ENCODE results near the gene SNTG2.

The SNTG2 gene

DNA sequence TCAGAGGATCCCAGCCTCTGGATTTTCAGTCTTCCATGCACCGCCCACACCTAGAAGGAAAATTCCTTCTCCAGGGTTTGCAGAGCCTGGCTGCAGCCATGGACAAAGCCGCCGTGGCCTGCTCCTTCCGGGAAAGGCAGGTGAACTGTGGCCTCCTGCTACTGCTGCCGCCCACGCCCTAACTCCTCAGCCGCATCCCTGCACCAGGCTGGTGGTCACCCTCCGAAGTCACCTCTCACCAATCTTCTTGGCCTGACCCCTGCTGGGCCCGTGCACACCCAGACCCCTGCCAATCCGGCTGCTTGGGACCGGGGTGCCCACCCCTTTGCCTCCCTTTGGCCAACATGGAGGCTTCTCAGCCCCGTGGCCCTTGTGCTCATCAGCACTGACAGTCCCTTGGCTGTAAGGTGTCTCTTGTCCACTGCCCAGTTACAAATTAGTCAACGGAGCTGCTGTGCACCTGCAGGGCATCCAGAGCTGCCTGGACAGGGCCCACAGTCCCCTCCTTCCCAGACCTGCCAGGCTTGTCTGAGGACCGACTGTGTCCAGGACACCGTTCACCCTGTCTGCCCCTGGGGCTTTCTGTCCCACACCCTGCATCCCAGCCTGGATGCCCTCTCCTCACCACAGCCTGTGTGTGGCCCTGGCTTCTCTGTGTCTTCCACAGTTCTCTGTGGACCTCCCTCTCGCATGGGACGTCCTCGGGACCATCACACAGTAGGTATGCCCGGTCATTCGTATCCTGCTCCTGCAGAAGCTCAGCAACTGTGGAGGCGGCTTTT is 332.6 kb downstream of the SNTG2 start:
- DNase-seq (ENCODE audit: low spot score): no peak

DNA sequence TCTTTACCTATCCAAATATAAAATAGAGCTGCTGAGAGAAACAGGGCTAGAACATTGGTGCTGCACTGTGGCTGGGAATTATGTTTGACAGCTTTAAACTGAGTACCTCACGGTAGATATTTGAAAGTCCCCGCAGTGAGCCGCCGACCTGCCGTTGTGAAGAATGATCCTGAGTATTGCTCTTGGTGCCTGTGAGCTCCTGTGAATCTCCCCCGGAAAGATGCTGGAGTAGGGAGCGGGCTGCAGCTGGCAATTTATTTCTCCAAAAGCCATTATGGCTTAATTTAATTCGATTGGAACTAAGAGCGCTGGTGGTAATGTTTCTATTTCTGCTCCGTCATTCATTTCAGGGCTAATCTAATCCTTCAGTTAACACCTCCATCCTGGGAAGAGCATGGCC is 333.2 kb downstream of the SNTG2 start:
- DNase-seq (ENCODE audit: low spot score): no peak

DNA sequence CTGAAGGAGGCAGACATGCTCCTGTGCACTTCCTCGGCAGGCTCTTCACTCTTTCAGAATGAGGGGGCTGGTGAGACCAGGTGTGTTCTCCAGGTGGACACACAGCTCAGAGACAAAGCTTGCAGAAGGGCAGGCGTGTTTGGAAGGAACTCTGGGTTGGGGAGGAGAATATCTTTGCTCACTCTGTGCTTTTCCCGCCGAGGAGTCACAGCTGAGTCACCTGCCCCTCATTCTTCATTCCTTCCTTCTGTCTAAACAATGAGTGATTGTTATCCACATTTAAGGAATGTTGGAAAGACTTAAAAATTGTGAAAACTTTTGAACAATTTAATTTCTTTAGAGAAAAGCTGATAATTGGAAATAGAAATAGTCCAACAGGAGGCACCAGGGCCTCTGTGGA is 336.3 kb downstream of the SNTG2 start:
- no peak for DNase-seq (ENCODE audit: low spot score)

DNA sequence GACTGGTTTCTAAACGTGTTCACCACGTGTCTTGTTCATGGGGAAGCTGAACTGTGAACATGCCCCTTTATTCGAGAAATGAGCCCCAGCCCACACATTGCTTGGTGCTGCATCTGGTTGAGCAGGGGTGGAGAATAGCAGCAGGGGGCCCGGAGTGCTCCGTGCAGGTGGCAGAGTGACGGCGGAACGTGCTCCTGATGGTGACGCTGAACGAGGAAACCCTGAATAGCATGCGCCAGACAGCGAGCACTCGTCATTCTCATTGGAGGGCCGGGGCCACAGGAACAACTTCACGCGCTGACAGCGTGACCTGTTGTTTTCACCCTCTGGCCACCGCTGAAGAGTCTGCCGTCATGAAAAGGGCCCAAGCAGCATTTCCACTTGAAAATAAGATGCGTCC is 336.8 kb downstream of the SNTG2 start:
- DNase-seq (ENCODE audit: low spot score): no peak

DNA sequence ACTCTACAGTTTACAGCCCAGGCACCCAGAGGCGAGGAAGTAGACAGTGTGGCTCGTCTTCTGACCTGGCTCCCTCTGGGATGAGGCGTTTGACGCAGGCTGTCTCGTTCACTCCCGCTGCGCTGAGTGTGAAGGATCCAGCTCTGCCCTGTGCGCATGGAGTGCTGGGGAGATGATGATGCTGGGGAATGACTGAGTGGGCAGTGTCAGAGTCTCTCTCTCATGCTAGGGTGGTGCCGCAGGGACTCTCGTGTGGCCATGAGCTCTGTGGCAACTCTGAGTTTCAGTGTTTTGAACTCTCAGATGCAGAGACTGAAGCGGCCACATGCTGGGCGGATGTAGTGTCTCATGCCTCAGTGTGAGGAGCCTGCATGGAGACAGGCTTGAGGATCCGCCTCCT is 344.3 kb downstream of the SNTG2 start:
- no peak for DNase-seq (ENCODE audit: low spot score)

DNA sequence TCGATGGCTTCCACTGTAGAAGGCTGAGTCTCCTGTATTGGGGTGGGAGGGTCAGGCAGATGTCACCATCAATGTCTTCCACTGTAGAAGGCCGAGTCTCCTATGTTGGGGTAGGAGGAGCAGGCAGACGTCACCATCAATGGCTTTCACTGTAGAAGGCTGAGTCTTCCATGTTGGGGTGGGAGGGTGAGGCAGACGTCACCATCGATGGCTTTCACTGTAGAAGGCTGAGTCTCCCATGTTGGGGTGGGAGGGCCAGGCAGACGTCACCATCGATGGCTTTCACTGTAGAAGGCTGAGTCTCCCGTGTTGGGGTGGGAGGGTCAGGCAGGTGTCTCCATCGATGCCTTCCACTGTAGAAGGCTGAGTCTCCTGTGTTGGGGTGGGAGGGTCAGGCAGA is 345.1 kb downstream of the SNTG2 start:
- no peak for DNase-seq (ENCODE audit: low spot score)

DNA sequence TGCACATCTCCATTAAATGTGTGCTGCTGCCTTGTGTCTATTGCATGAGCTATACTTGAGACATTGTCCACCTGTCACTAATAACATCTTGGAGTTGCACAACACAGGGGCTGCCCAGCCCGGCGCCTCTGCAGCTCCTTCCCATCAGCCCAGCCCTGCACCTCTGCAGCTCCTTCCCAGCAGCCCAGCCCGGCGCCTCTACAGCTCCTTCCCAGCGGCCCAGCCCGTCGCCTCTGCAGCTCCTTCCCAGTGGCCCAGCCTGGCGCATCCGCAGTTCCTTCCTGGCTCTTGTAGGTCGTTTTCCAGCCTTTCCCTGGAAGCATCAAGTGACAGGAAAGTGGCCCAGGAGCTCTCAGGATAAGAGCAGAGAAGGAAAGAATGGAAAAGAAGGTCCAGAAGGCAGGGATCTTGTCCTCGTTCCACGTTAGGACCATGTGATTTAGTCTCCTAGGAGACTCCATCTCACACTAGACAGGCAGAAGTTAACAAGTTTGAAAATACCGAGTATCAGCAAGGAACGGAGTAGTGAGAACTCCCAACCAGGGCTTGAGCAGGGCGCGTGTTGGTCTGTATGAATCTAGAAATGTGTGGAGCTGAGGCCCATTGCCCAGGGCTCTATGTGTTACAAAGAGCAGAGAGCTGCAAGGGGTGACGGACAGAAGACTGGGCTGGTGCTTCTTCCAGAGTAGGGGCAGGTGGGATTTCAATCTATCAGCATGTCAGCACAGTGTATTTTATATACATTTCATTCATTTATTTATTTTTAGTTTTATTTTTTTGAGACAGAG is 346.9 kb downstream of the SNTG2 start:
- DNase-seq (ENCODE audit: low spot score): no peak

DNA sequence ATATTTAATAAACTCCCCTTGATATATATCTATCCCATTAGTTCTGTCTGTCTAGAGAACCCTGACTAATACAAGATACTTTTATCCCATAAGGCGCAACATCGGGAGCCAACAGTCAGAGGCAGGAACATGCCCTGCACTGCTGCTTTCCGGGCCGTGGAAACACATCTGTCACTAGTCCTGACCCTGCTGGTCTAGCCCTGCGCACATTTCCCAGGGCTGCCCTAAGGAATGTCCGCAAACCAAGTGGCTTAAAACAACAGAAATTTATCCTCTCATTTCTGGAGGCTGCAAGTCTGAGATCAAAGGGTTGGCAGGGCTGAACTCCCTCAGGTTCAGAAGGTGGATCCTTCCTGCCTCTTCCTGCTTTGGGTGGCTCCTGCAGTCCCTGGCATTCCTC is 348.4 kb downstream of the SNTG2 start:
- DNase-seq (ENCODE audit: low spot score): no peak

DNA sequence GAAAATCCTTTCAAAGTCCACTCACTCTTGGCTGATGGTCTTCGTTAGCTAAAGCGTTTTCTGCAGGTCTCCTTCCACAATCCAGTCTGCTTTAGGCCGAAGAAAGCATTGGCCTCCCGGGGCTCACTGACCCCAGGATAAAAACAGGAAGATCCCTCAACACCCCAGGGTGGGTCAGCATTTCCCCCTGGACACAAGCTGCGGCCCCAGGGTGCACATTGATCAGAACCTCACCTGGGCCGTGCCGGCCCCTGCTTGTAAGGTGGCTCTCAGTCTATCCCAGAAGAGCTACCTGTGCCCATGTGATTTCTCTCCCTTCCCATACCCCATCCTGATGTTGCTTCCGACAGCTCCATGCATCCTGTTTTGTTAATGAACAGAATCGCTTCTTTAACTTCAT is 349.6 kb downstream of the SNTG2 start:
- DNase-seq (ENCODE audit: low spot score): no peak

DNA sequence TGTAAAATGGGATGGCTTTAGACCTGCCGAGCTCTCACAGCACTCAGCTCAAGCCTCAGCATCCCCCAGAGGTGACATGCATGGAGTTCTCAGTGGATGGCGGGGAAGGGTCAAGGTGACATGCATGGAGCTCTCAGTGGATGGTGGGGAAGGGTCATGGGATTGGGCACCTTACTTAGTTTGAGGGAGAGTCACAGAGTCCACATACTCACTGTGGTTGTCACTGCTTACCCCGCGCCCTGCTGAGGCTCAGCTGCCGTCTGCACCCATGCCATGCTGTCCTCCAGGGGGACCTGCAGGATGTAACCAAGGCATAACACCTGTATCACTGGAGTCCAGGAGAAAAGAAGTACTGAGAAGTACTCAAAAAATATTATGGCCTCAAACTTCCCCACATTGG is 350.4 kb downstream of the SNTG2 start:
- no peak for DNase-seq (ENCODE audit: low spot score)

DNA sequence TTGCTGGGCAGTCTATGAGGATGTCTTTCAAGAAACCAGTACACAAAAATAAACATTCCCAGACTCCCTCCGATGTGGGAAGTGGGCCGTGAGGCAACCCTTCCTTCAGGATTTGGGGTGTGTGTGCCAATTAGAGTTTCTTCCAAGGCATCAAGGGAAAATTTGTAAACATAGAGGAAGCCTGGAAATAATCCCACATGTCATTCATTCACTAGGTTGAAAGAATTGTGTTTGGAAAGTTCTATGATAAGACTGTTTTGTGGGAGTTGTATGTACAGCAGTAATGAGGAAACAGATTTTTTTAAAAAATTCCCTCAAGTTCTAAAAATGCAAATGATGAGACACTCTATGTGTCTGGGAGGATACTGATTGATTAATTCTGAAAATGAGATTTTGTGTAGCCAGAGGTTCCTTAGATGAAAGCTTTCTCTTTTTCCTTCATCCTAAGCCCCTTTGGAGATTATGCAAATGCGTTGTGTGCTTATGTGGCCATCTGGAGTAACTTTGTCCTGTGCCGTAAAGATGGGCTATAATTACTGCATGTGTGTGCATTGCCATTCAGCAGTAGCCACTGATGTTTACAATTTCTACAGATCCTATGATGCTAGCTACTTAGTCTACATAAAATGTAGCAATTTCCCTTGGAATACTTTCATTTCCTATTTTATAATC is 354.8 kb downstream of the SNTG2 start:
- DNase-seq (ENCODE audit: low spot score): no peak

DNA sequence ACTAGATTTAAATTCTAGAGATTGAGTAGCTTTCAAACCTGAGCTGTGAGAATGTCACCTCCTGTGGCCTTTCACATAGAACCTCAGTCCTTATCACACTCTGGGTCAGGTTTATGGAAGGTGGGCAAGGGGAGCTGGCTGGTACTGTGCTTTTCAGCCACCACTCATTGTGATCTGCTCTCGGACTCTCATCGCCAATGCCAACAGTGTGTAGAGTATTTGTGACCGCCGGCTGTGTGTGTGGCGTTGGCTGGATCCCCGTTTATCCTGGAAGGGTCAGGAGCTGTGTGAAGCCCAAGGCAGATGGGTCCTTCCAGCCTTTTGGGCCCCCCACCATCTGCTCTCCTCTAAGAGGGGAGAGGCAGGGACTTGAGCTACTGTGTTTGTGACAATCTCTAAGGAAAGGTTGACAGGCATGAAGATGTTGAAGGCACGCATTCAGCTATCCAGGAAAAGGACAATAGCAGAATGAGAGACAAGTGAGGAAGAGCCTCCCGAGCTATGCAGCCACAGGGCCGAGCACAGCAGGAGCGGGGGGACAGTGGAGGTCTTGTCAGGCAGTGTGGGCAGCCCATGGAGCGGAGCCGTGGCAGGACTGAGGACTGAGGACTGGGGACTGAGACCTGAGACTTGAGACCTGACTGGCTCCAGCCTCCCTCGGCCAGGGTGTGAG is 355.5 kb downstream of the SNTG2 start:
- no peak for DNase-seq (ENCODE audit: low spot score)

DNA sequence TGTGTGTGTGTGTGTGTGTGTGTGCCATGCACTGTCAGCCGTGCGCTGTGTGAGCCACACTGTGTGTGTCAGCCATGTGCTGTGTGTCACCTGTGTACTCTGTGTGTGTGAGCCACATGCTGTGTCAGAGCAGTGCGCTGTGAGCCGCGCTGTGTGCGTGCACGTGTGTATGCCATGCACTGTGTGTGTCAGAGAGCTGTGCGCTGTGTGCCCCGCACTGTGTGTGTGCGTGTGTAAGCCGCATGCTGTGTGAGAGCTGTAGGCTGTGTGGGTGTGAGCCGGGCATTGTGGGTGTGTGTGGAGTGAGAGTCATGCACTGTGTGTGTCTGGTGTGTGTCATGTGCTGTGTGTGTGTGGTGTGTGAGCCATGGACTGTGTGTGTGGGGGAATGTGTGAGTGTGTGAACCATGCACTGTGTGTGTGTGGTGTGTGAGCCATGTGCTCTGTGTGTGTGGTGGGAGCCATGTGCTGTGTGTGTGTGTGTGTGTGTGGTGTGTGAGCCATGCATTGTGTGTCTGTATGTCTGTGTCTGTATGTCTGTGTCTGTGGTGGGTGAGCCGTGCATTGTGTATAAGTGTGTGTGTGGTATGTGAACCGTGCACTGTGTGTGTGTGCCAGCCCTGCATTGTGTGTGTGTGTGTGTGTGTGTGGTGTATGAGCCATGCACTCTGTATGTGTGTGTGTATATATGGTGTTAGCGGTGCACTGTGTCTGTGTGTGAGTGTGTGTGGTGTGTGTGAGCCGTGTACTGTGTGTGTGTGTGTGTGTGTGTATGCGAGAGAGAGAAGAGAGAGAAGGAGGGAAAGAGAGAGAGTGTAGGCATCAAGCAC is 356.3 kb downstream of the SNTG2 start:
- DNase-seq (ENCODE audit: low spot score): no peak

DNA sequence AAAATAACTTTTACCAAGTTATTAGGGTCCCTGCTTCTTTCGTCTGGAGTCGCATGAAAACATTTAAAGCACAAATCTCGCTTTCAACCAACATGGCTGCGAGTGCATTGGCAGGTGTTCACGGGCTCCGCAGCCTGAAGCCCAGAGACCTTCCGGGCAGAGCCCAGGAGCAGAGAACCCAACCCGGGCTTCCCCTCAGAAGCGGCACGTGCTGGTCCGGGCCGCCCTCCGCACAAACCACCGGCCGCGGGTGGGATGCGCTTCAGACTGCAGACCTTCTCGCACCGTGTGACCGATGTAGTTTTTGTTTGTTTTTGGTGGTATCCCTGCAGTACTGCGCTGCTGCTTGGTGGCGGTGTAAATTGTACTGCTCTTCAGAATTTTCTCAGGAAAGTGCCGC is 357.0 kb downstream of the SNTG2 start:
- DNase-seq (ENCODE audit: low spot score): no peak

DNA sequence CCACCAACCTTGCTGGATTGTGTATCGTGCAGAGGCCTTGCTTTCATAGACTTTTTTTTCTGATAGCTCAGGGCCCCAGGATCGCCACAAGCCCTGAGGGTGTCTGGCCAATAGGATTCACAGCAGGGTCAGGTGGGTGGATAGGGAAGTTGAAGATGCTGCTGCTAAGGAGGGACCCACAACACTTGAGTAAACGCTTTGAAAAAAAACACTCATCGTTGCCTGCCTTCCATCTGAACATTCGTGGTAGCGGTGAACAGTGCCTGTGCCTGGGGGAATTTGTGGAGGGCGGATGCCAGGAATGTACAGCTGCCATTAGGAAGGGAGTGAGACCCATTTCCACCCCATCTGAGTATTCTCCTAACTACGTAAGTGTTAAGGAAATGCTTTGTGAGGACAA is 358.0 kb downstream of the SNTG2 start:
- no peak for DNase-seq (ENCODE audit: low spot score)

DNA sequence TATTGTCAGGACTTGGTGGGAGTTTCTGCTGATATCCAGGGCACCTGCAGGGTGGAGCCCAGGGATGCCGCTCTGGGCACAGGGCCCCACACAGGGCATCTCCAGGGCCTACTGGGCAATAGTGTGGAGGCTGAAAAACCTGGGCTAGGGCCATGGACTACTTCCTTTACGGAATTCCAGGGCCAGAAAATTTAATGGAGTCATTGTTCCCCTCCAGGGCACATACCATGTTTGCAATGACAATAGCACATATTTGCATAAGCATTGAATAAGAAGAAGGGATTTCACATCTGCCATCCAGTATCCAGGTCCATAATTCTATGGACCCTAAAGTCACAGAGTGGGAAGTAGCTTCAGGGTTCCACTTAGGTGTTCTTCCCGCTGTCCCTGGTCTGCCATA is 358.9 kb downstream of the SNTG2 start:
- no peak for DNase-seq (ENCODE audit: low spot score)

DNA sequence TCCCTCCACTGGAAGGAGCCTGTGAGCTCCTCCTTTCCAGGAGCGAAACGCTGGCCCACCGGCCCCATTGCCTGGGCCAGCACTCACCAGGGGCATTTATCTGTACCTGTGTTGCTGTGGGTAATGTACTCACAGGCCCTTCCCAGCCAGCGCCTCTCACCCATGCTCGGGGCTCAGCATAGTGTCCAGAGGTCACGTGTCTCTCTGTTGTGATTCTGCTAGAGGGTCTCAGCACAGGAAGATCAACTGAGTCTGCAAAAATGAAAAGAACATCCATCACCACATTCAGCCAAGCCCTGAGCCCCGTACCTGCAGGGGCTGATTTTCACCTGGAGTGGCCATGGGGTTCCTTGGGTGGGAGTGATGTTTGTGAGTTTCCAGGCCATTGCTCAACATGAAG is 359.6 kb downstream of the SNTG2 start:
- no peak for DNase-seq (ENCODE audit: low spot score)

DNA sequence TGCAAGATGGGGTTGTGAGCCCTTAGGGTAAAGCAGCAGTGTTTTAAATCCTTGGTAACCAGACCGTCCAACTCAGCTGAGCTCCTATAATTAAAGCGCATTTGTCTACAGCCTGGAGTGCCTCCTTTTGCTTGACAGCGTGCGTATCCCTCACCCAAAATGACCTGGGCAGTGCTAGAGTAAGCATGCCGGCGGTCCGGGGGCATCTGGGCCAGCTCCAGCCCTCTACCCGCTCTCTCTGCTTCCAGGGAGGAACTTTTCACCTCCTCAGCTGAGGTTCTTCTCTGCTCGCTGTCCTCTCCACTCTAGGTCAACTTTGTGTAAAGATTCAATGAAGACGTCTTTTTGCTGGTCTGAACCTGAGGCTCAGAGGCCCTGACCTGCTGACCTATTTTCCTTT is 360.2 kb downstream of the SNTG2 start:
- no peak for DNase-seq (ENCODE audit: low spot score)

DNA sequence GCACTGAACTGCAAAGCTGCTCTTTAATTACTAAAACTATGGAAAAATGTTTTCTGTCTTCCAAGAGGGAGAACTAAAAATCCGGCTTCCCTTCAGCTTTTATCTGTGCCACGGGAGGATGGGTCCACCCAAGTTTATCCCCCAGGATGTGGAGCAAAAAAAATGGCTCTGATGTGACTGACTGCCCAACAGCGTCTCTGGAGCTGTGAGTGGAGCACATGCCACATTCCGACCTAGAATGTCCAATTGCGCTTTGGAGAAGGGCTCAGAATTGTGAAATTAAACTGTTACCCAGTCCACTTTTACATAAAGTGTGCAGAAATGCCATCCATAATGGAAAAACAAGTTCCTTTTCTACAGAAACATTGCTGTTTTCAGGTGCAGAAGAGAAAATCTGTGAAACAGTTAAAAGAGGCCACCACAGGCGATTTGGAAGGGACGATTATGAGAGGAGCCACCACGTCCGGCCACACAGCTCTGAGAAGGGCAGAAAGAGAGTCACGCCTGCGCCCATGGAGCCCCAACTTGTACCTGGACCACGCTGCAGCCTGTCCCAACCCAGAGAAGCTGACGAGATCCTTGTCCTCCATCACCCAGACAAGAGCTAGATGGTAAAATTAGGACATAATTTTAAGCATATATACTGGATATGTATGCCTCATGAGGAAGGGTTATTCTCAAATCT is 362.7 kb downstream of the SNTG2 start:
- DNase-seq (ENCODE audit: low spot score): no peak

DNA sequence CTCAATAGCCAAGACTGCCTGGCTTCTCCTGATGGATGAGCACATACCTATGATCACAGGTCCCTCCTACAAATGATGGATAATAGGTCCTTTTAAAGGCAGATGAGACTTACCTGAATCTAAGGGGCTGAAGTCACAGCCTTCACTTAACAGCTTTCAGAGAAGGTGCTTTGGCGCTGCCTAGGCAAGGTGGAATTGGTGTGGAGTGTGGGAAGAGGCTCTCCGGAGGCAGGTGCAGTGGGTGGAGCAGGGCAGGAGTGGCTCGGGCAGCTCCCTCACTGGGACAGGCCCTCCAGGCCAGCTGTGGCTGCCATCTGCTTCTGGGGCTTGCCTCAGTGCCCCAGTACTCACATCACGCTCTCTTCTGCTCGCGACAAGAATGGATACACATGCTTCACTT is 363.6 kb downstream of the SNTG2 start:
- no peak for DNase-seq (ENCODE audit: low spot score)

DNA sequence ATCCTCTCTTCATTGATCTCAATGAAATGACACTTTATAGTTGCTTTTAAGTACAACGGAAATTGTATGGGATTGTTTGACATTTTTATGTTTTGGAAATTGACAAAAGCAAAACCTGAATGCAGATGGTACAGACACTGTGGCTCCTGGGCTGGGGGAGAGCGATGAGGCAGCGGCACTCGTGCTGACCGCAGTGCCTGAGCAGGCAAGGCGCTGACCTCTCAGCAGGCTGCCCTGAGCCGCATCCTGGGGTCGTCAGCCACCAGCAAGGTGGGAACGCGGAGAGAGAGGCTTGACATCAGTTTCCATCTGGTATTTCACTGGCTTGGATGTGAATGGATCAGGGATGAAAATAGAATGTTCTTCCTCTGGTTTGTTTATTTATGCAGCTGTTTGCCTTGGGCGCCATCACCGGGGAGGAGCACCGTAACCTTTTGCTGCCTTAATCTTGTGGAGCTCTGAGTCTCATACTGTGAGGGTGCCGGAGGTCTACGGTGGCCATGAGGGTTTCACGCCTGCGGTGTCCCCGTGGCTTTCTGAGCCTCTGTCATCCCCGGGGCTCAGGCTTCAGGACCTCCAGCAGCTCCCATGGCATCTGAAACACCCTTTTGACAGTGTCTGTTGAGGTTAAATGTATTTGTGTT is 367.8 kb downstream of the SNTG2 start:
- DNase-seq (ENCODE audit: low spot score): no peak
